ENCODE data around the gene PTPN18. TPM values are rescaled to one million over a fixed set of nuclear protein-coding genes. Genes with fewer than 3 reads are reported as not detected.
A peak's percentile ranks its signal among the peaks of the same experiment; 100 is the strongest.

PTPN18 gene
- total and polyA plus RNA-seq, 8 donors: 37.0 to 177 (median 55.5) TPM

- Histone ChIP-seq H3K27ac (peak overlapping the region; percentile 82 to 92 (median 87)), H3K4me3 (peak overlapping the region; percentile 80 to 98 (median 88)), H3K4me1 (peaks cover 16 to 57% (median 41%) of the 10 kb centered on the region in 4 donors), H3K36me3 (peaks cover 0 to 27% (median 25%) of the 10 kb centered on the region in 4 donors), H3K27me3 (no peaks in the 10 kb centered on the region), H3K9me3 (no peaks in the 10 kb centered on the region)
- TF ChIP-seq CTCF (IDR thresholded peaks at IDR 0.05) (no peak), POLR2AphosphoS5 (IDR thresholded peaks at IDR 0.05) (peak in 1 of 3 donors; percentile 28)
- intact Hi-C loops (cut with DNase I; ENCODE audit: low total_unique reads): no loop called here
- no peak for DNase-seq
- 23 to 44% (median 32%) methylated on average over 18 of the region's 18 CpGs for WGBS, 5 donors
Observed at GRCh38 chr2:130371723-130372054, 15.8 kb downstream of the PTPN18 start.

GRCh38 chr2:130372055-130372832 lies 16.4 kb downstream of the PTPN18 start:
- intact Hi-C loops (cut with DNase I; ENCODE audit: low total_unique reads): no loop called here
- TF ChIP-seq CTCF (IDR thresholded peaks at IDR 0.05) (peak in 5 of 7 experiments; percentile 76 to 96 (median 92)), POLR2A (IDR thresholded peaks at IDR 0.05) (peak in 1 of 4 donors; percentile 23), EP300 (IDR thresholded peaks at IDR 0.05) (no peak), POLR2AphosphoS5 (IDR thresholded peaks at IDR 0.05) (peak; percentile 43 to 88 (median 72))
- peak overlapping the region; percentile 82 to 92 (median 87) for H3K27ac ChIP-seq
- WGBS, 5 donors: 0 to 1% (median 1%) methylated on average over 39 to 81 of the region's 81 CpGs
- H3K27me3 ChIP-seq: no peaks in the 10 kb centered on the region
- H3K4me1 ChIP-seq: peaks cover 16 to 59% (median 42%) of the 10 kb centered on the region in 4 donors
- no peaks in the 10 kb centered on the region for H3K9me3 ChIP-seq
- DNase-seq: peak; percentile 91 to 96
- peaks cover 0 to 29% (median 26%) of the 10 kb centered on the region in 4 donors for H3K36me3 ChIP-seq
- H3K4me3 ChIP-seq: peak overlapping the region; percentile 80 to 98 (median 88)

GRCh38 chr2:130372833-130373807 lies 17.3 kb downstream of the PTPN18 start:
- WGBS, 5 donors: 35 to 55% (median 40%) methylated on average over 16 to 24 of the region's 24 CpGs

More at GRCh38 chr2:130372833-130373807, 17.3 kb downstream of the PTPN18 start:
- H3K4me1 ChIP-seq: peaks cover 16 to 59% (median 42%) of the 10 kb centered on the region in 4 donors
- peak overlapping the region; percentile 82 to 92 (median 87) for H3K27ac ChIP-seq
- peaks cover 0 to 29% (median 26%) of the 10 kb centered on the region in 4 donors for H3K36me3 ChIP-seq
- H3K4me3 ChIP-seq: peak overlapping the region; percentile 80 to 98 (median 88)
- H3K27me3 ChIP-seq: no peaks in the 10 kb centered on the region
- no peak for DNase-seq
- intact Hi-C loops (cut with DNase I; ENCODE audit: low total_unique reads): no loop called here
- H3K9me3 ChIP-seq: no peaks in the 10 kb centered on the region
- TF ChIP-seq EP300 (IDR thresholded peaks at IDR 0.05): no peak
- TF ChIP-seq CTCF (IDR thresholded peaks at IDR 0.05): no peak
- TF ChIP-seq POLR2A (IDR thresholded peaks at IDR 0.05): no peak
- no peak for TF ChIP-seq POLR2AphosphoS5 (IDR thresholded peaks at IDR 0.05)

Data from stomach (tissue), 9 donors.